HG02938 (cell line): Measurements from ENCODE around the gene ADAMTS15.

Experiments used
- ATAC-seq: cut with Tn5 transposase; IDR thresholded peaks from one replicate; pipeline ENCODE4 v1.9.1; 2021; ENCODE audit warnings: mild to moderate bottlenecking, moderate library complexity; ENCODE audit not compliant: unreplicated experiment

ADAMTS15 gene

DNA sequence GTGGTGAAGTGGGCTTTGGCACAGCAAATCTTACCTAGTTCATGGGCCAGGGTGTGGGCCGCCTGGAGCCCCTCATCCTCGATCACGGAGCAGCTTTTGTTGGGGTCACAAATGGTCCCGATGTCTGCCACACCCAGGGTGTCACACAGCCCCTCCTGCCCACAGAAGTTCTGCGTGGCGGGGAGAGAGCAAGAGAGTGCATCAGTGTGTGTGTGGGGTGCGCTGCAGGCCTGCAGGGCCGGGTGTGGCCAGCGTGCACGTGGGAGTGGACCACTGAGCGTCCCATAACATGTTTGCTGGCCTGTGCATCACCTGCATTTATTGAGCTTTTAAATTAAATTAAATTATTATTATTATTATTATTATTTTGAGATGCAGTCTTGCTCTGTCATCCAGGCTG lies 31.5 kb upstream of the ADAMTS15 start:
- no peak for ATAC-seq

- no peak for ATAC-seq
Observed at GRCh38 chr11:130418210-130418609, 30.2 kb upstream of the ADAMTS15 start.

DNA sequence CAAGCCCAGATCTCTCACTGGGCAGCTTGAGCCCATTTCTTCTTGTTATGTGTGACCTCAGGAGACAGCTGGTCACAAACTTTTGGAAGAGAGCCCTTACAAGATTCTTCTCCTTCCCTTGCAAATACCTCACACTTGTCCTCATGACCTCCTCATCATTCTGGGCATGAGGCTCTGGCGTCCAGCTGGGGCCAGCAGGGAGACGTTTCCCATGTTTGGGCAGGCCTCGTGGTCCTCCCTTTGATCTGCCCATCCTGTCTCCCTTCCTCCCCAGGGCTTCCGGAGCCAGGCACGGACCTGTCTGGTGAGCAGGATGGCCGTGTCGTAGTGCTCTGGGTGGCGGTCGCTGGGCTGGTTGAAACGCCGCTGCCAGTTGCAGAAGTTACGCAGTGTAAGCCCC lies 29.7 kb upstream of the ADAMTS15 start:
- ATAC-seq: no peak

- ATAC-seq: no peak
Observed at GRCh38 chr11:130420478-130421198, 27.8 kb upstream of the ADAMTS15 start.

GRCh38 chr11:130421199-130421585 lies 27.3 kb upstream of the ADAMTS15 start:
- ATAC-seq: no peak

DNA sequence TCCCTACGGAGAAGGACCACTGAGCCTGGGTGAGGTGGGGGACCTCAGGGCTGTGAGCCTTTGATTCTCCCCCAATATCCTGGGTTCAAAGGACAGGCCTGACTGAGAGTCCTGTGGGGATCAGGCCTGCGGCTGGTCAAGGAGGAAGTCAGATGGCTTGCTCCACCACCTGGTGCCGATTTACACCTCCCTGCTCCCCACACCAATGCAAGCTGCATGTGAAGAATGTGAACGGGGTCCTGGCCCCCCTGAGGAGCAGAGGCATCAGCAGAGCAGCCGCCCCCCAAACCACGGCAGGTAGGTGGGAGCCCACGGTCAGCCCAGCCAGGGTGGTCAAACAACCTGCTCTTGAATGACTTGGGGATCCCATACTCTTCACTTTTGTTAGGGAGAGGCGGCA lies 26.7 kb upstream of the ADAMTS15 start:
- ATAC-seq: no peak

DNA sequence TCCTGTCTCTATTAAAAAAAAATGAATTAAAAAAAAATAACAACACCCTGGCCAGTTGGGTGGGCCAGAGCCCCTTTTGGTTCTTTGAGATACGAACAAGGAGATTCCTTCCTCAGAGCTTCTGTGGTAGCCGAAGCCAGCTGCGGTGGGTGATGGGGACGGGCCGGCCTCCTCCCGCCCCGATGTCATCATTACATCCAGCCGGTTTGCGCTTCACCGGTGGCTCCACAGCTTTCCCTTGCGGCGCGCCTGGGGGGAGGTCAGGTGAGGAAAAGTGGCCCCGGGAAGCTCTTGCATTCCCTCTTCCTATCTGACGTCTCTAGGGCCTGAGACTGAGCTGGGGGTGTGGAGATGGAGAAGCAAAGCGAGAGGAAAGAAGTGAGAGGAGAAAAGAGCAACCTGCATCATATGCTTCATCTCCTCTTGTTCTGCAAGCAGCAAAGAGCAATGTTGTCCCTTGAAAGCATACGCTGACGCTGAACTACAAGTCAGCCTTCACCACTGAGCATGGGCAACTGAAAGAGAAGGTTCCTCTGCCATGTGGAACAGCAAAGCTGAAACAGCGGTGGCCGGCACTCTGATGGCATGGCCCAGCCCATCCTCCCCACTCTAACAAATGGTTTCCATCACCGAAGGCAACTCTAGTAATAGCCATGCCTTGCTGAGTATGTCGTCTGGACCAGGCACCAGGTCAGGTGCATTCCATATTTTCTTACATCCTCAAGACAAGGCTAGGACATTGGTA lies 26.0 kb upstream of the ADAMTS15 start:
- no peak for ATAC-seq

- no peak for ATAC-seq
Observed at GRCh38 chr11:130423541-130424142, 24.8 kb upstream of the ADAMTS15 start.

GRCh38 chr11:130424613-130425140 lies 23.8 kb upstream of the ADAMTS15 start:
- ATAC-seq: no peak

GRCh38 chr11:130425156-130425555 lies 23.3 kb upstream of the ADAMTS15 start:
- ATAC-seq: no peak

DNA sequence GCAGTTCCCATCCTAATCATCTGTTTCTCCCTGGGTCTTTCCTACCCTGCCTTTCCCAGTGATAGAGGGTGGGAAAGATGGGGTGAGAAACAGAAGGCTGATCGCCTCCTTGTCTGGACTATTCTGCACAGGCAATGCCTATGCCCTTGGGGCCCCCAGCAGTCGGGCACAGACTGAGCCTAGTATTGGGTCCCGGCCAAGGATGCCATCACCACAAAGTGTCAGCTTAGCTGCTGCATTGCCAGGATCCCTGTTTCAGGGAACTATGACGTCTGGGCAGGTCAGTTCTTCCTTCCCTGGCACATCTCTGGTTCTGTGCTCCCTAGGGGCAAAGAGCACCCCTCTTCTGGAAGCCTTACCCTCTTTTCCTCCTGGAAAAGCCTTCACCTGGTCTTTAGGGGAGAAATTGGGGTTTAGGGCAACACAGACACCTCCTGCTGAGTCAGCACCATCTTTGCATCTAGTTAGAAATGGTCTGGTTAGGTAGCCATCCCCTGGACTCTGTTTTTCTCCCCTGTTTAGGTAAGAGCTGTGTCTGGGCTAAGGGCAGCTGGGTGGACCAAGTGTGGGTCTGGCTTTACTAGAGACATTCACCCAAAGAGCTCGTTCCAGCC lies 22.1 kb upstream of the ADAMTS15 start:
- ATAC-seq: no peak

- ATAC-seq: no peak
Observed at GRCh38 chr11:130426837-130427341, 21.6 kb upstream of the ADAMTS15 start.

DNA sequence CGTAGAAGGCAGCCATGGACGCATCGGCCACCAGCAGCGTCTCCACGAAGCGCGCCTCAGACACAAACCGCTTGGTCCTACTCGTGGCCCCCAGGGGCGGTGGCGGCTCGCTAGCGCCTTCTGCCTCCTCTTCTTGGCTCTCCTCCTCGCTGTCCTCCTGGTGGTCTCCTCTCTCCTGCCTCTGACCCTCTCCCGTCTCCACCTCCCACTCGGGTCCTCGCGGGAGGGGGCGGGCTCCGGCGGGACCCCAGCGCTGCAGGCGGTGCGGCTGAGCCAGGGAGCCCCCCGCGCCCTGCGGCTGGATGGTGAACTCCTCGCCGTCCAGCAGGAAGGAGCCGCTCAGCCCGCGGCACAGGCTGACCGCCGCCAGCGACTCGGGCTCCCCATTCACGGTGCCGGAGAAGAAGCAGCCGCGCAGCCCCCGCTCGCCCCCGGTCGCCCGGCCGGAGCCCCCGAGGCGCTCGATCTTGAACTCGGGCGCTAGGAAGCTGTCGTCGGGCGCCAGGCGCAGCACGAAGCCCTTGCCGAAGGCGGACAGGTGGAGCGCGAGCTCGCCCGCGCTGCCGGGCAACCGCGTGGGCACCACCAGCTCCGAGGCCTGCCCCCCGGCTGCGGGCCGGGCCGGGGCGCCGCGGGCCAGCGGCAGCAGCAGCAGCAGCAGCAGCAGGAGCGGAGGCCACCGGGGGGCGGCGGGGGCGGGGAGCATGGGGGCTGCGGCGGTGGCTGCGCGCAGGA lies 20.7 kb upstream of the ADAMTS15 start:
- ATAC-seq: no peak

DNA sequence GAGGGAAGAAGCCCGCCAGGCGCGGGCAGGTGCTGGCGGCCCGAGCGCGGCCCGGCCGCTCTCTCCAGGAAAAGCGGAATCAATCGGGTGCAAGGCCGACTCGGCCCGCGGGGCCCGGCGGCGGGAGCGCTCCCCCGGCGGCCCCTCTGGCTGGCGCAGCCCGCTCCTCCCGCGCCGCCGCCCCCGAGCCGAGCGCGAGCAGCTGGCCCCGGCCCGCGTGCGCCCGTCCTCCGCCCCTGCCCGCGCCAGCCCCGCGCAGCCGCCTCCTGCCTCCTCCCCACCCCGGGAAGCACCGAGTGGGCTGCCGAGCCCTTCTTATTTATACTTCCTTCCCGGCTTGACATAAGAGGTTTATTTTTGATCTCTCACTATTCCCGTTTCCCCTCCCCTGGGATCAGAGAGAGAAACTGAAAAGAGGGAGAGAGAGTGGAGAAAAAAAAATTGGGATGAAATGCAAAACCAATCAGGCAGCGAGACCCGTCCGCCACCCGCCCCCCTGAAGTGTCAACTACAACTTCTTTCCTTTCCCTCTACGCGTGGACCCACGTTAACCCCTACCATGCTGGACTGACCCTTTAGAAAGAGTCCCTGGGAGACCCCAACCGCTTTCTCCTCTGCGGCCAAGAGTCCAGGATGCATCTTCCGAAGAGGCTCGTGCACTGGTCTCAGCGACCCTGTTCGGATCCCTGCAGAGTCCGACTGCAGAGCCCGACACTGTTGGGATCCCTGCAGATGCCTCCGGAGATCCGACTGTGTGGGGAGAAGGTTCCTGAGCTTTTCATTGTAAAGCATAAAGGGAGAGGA lies 19.9 kb upstream of the ADAMTS15 start, which contains the start of gene ADAMTS8:
ADAMTS8 (minus strand) TSS at position 294 of the 804 bp plus-strand sequence. CDS start 323 bp downstream, outside the sequence.
- ATAC-seq: no peak

DNA sequence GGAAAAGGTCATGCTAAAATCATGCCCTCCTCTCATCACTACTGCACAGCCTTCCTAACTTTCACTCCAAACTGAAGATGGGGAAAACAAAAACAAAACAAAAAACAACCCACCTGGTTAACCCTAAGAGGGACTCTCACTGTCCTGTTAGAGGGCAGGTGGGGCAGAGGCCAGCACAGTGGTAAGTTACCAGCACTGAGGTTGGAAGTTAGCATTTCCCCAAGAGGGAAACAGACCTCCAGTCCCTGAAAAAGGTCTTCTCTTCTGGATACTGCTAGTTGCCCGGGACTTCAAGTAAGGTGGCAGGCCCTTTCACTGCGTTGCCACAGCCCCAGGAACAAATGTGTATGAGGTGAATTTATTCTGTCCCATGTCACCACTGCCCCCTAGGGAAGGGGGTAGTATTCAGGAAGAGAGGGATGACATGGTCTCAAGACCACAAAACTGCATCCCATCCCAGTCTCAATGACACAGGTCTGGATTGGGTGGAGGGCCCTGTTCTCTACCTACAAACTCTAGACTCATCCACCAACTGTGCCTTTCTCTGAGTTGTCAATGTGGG lies 19.2 kb upstream of the ADAMTS15 start:
- ATAC-seq: no peak

DNA sequence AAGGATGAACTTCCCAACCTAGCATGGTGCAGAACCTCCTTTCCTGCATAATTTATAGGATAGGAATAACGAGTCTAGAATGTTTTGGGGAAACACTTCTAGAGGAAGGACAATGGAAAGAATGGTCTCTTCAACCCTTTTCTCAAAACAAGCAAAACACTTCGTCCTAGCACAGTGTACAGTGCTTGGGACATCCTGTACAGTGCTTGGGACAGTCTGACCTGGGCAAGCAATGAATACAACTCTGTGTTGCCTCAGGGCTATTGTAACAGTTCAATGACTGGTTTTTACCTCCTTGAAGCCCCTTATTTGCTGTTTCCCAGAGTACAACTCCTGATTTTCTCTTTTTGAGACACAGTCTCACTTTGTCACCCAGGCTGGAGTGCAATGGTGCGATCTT lies 18.5 kb upstream of the ADAMTS15 start:
- no peak for ATAC-seq

GRCh38 chr11:130431331-130431773 lies 17.1 kb upstream of the ADAMTS15 start:
- ATAC-seq: peak; percentile 39

DNA sequence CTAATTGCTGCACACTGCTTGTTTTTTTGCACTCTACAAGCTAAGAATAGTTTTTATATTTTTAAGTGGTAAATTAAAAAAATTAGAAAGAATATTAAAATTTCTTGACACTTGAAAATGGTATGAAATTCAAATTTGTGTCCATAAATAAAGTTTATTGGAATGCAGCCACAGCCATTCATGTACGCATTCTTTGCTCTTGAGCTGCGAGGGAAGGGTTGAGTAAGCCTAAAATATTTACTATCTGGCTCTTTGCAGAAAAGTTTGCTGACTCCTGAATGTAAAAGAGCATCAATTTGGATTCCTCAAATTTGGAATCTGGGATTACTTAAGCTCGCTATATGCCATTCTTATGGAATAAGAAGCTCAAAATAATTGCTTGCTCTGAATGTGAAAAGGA lies 16.6 kb upstream of the ADAMTS15 start:
- no peak for ATAC-seq

GRCh38 chr11:130433357-130433756 lies 15.1 kb upstream of the ADAMTS15 start:
- no peak for ATAC-seq
